ENCODE data around the gene RADIL.

Gene RADIL

GRCh38 chr7:4838626-4839334, 44.7 kb downstream of the RADIL start:
- Histone ChIP-seq H4K20me1 (ENCODE audit: insufficient read depth, low read length, poor library complexity, severe bottlenecking) (no peaks in the 10 kb centered on the region), H3K9me3 (ENCODE audit: insufficient read depth, low read depth, low read length) (no peaks in the 10 kb centered on the region), H2AFZ (ENCODE audit: low read length) (no peak overlapping the region), H3K36me3 (ENCODE audit: insufficient read depth, low read length) (no peaks in the 10 kb centered on the region), H3K9me2 (replicated peaks; ENCODE audit: low read depth, low read length) (no peaks in the 10 kb centered on the region), H3K4me1 (ENCODE audit: insufficient read depth, low read length, poor library complexity, severe bottlenecking) (no peaks in the 10 kb centered on the region), H3K27me3 (ENCODE audit: insufficient read depth, low read length, poor library complexity, severe bottlenecking) (no peaks in the 10 kb centered on the region), H3K79me2 (ENCODE audit: insufficient read depth, low read length) (no peaks in the 10 kb centered on the region), H3K4me2 (ENCODE audit: low read depth, low read length, poor library complexity, severe bottlenecking) (no peak overlapping the region), H3K4me3 (ENCODE audit: low read length, poor library complexity, severe bottlenecking) (no peak overlapping the region), H3F3A (ENCODE audit: low read depth) (no peaks in the 10 kb centered on the region), H3K9ac (ENCODE audit: low read depth, low read length, poor library complexity, severe bottlenecking) (no peak overlapping the region)
- TF ChIP-seq EZH2phosphoT487 (IDR thresholded peaks at IDR 0.05; ENCODE audit: borderline replicate concordance): no peak
- TF ChIP-seq CTCF (conservative IDR thresholded peaks at IDR 0.05; ENCODE audit: low read length): no peak

- H3K36me3 ChIP-seq (ENCODE audit: insufficient read depth, low read length): no peaks in the 10 kb centered on the region
- no peaks in the 10 kb centered on the region for H3K9me3 ChIP-seq (ENCODE audit: insufficient read depth, low read depth, low read length)
- no peaks in the 10 kb centered on the region for H3K9me2 ChIP-seq (replicated peaks; ENCODE audit: low read depth, low read length)
- H3K4me2 ChIP-seq (ENCODE audit: low read depth, low read length, poor library complexity, severe bottlenecking): no peak overlapping the region
- H3K79me2 ChIP-seq (ENCODE audit: insufficient read depth, low read length): no peaks in the 10 kb centered on the region
- H3K4me3 ChIP-seq (ENCODE audit: low read length, poor library complexity, severe bottlenecking): no peak overlapping the region
- no peak overlapping the region for H3K9ac ChIP-seq (ENCODE audit: low read depth, low read length, poor library complexity, severe bottlenecking)
- no peaks in the 10 kb centered on the region for H4K20me1 ChIP-seq (ENCODE audit: insufficient read depth, low read length, poor library complexity, severe bottlenecking)
- H3F3A ChIP-seq (ENCODE audit: low read depth): no peaks in the 10 kb centered on the region
- TF ChIP-seq CTCF (conservative IDR thresholded peaks at IDR 0.05; ENCODE audit: low read length): no peak
- TF ChIP-seq EZH2phosphoT487 (IDR thresholded peaks at IDR 0.05; ENCODE audit: borderline replicate concordance): no peak
- no peak overlapping the region for H2AFZ ChIP-seq (ENCODE audit: low read length)
- H3K4me1 ChIP-seq (ENCODE audit: insufficient read depth, low read length, poor library complexity, severe bottlenecking): no peaks in the 10 kb centered on the region
- no peaks in the 10 kb centered on the region for H3K27me3 ChIP-seq (ENCODE audit: insufficient read depth, low read length, poor library complexity, severe bottlenecking)
These were observed 45.5 kb downstream of the RADIL start for GRCh38 chr7:4837803-4838625.

GRCh38 chr7:4837041-4837802, 46.3 kb downstream of the RADIL start:
- Histone ChIP-seq H3K4me1 (ENCODE audit: insufficient read depth, low read length, poor library complexity, severe bottlenecking) (no peaks in the 10 kb centered on the region), H3K9me2 (replicated peaks; ENCODE audit: low read depth, low read length) (no peaks in the 10 kb centered on the region), H3K79me2 (ENCODE audit: insufficient read depth, low read length) (no peaks in the 10 kb centered on the region), H3K36me3 (ENCODE audit: insufficient read depth, low read length) (no peaks in the 10 kb centered on the region), H3K27me3 (ENCODE audit: insufficient read depth, low read length, poor library complexity, severe bottlenecking) (no peaks in the 10 kb centered on the region), H4K20me1 (ENCODE audit: insufficient read depth, low read length, poor library complexity, severe bottlenecking) (no peaks in the 10 kb centered on the region), H3K4me3 (ENCODE audit: low read length, poor library complexity, severe bottlenecking) (no peak overlapping the region), H3K4me2 (ENCODE audit: low read depth, low read length, poor library complexity, severe bottlenecking) (no peak overlapping the region), H3F3A (ENCODE audit: low read depth) (no peaks in the 10 kb centered on the region), H3K9me3 (ENCODE audit: insufficient read depth, low read depth, low read length) (no peaks in the 10 kb centered on the region), H2AFZ (ENCODE audit: low read length) (no peak overlapping the region), H3K9ac (ENCODE audit: low read depth, low read length, poor library complexity, severe bottlenecking) (no peak overlapping the region)
- TF ChIP-seq EZH2phosphoT487 (IDR thresholded peaks at IDR 0.05; ENCODE audit: borderline replicate concordance) (no peak), CTCF (conservative IDR thresholded peaks at IDR 0.05; ENCODE audit: low read length) (no peak)
